PC-9 (cell line): ENCODE measurements around the gene RUFY4. TPM values are rescaled to one million over a fixed set of nuclear protein-coding genes. Genes with fewer than 3 reads are reported as not detected.

Experiments
- BruUV-seq: library from RNA; stranded (reverse); fragments of 400-500 nt; replicated peaks from 2 replicates; lab custom pipeline; 2021; lab: Mats Ljungman, UMichigan
- CTCF ChIA-PET: fragments of 300-600 bp; sonication (Branson Sonifier 250); formaldehyde crosslinking; loops from one replicate; lab custom pipeline; 2022; ENCODE audit warnings: antibody characterized with exemption; lab: Charles Lee
- POLR2A ChIA-PET: fragments of 300-600 bp; sonication (Branson Sonifier 250); formaldehyde crosslinking; loops from one replicate; lab custom pipeline; 2022; ENCODE audit warnings: antibody characterized with exemption; ENCODE audit not compliant: unreplicated experiment; lab: Charles Lee
- DNase-seq, 2 experiments: peaks; one replicate each; pipeline versions ENCODE4 v3.0.0 to v3.0.0-alpha.2; 2015 to 2022; ENCODE audit warnings: mixed read lengths in 1 of 2
- H2AFZ ChIP-seq: fragments of 200-600 bp; sonication (generic); 2 replicates; pipeline ENCODE4 v1.8.1; 2017; ENCODE audit warnings: antibody characterized with exemption
- H3F3A ChIP-seq: fragments of 200-600 bp; sonication (generic); 2 replicates; pipeline ENCODE4 v1.8.1; 2017; ENCODE audit warnings: antibody characterized with exemption, mild to moderate bottlenecking, low read depth; ENCODE audit not compliant: insufficient read depth
- H3K27ac ChIP-seq: fragments of 200-600 bp; sonication (generic); 2 replicates; pipeline ENCODE4 v1.6.1; 2016; ENCODE audit warnings: mixed run types
- H3K27me3 ChIP-seq: fragments of 200-600 bp; sonication (generic); 2 replicates; pipeline ENCODE4 v1.6.1; 2016; ENCODE audit warnings: low read depth, mixed run types; ENCODE audit not compliant: insufficient read depth
- H3K36me3 ChIP-seq: fragments of 200-600 bp; sonication (generic); 2 replicates; pipeline ENCODE4 v1.6.1; 2016; ENCODE audit warnings: low read depth, mixed run types
- H3K4me1 ChIP-seq: fragments of 200-600 bp; sonication (generic); replicated peaks from 2 replicates; pipeline ENCODE4 v1.6.1; 2016; ENCODE audit warnings: mixed run types; ENCODE audit not compliant: insufficient read depth
- H3K4me2 ChIP-seq: fragments of 200-600 bp; sonication (generic); 2 replicates; pipeline ENCODE4 v1.6.1; 2017; ENCODE audit warnings: mixed run types
- H3K4me3 ChIP-seq: fragments of 200-600 bp; sonication (generic); 2 replicates; pipeline ENCODE4 v1.6.1; 2016; ENCODE audit warnings: mixed run types
- H3K79me2 ChIP-seq: fragments of 200-600 bp; sonication (generic); 2 replicates; pipeline ENCODE4 v1.6.1; 2017; ENCODE audit warnings: low read depth, mixed run types
- H3K9me2 ChIP-seq: fragments of 200-600 bp; sonication (generic); 2 replicates; pipeline ENCODE4 v1.8.1; 2017; ENCODE audit warnings: mild to moderate bottlenecking; ENCODE audit not compliant: insufficient read depth
- H3K9me3 ChIP-seq: fragments of 200-600 bp; sonication (generic); 2 replicates; pipeline ENCODE4 v1.8.1; 2016; ENCODE audit warnings: low read depth; ENCODE audit not compliant: insufficient read depth
- H4K20me1 ChIP-seq: fragments of 200-600 bp; sonication (generic); 2 replicates; pipeline ENCODE4 v1.8.1; 2017; ENCODE audit not compliant: insufficient read depth
- EZH2 ChIP-seq: fragments of 200-600 bp; sonication (generic); IDR thresholded peaks from 2 replicates; pipeline ENCODE4 v1.8.0; 2017; ENCODE audit warnings: antibody characterized with exemption, low read depth
- intact Hi-C: fragments of 100-400 bp; cut with micrococcal nuclease; formaldehyde crosslinking; loops from one replicate; pipeline ENCODE4 v1.10.0; 2022; ENCODE audit not compliant: unreplicated experiment
- total RNA-seq: library from RNA; stranded (reverse); gene quantifications from 2 replicates; pipeline ENCODE4 v1.2.3, GENCODE V29; 2021
- TF ChIP-seq, protein P1 (sequence below): fragments of 200-600 bp; sonication (generic); conservative IDR thresholded peaks from 2 replicates; pipeline ENCODE4 v1.6.1; 2017; ENCODE audit warnings: mixed run types, antibody characterized with exemption, mild to moderate bottlenecking, moderate library complexity

The RUFY4 gene
- total RNA-seq, 1 experiment from 2014 or later, result not detected

DNA sequence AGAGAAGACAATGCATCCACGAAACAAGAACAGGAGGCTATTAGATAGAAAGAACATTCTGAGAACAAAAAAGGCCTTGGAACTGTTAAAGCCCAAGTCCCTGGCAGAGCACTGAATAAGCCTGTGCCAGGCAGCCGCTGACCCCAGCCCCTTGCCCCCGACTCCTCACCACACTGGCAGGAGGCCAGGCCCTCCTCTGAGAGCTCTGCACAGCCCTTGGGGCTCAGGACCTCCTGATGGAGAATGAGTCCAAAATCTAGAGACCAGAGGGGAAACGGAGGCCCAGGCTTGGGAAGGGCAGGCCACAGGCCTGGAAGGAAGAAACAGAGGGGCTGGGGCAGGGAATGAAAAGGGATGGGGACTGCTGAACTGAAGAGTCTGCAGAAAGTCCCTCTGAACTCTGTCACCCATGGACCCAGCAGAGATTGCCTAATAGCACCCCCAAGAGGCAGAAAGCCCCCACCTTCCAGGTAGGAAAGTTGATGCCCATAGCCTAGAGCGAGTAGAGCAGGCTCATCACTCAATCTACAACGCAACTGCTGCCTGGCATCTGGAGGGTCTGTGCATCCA, 48.0 kb upstream of the RUFY4 start:
- intact Hi-C loops, result no loop called here
- H3K79me2 ChIP-seq, result no peaks in the 10 kb centered on the region
- H3K36me3 ChIP-seq, result no peaks in the 10 kb centered on the region
- H4K20me1 ChIP-seq, result no peaks in the 10 kb centered on the region
- no TSS peak for BruUV-seq
- no peak overlapping the region for H3K4me3 ChIP-seq
- H3K27me3 ChIP-seq, result no peaks in the 10 kb centered on the region
- TF ChIP-seq, protein P1, sequence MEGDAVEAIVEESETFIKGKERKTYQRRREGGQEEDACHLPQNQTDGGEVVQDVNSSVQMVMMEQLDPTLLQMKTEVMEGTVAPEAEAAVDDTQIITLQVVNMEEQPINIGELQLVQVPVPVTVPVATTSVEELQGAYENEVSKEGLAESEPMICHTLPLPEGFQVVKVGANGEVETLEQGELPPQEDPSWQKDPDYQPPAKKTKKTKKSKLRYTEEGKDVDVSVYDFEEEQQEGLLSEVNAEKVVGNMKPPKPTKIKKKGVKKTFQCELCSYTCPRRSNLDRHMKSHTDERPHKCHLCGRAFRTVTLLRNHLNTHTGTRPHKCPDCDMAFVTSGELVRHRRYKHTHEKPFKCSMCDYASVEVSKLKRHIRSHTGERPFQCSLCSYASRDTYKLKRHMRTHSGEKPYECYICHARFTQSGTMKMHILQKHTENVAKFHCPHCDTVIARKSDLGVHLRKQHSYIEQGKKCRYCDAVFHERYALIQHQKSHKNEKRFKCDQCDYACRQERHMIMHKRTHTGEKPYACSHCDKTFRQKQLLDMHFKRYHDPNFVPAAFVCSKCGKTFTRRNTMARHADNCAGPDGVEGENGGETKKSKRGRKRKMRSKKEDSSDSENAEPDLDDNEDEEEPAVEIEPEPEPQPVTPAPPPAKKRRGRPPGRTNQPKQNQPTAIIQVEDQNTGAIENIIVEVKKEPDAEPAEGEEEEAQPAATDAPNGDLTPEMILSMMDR, result no peak
- no peak for TF ChIP-seq EZH2
- no peak overlapping the region for H3K27ac ChIP-seq
- ChIA-PET POLR2A (interaction anchor here (0.5 kb wide), 1 partner anchor 491 kb away, joined by 3 read pairs; no protein-coding TSS in a partner anchor), CTCF (no interaction called here)
- no peaks in the 10 kb centered on the region for H3F3A ChIP-seq
- H3K4me2 ChIP-seq, result no peak overlapping the region
- no peaks in the 10 kb centered on the region for H3K9me3 ChIP-seq
- no peak overlapping the region for H2AFZ ChIP-seq
- DNase-seq, result no peak
- H3K4me1 ChIP-seq, result no peaks in the 10 kb centered on the region
- H3K9me2 ChIP-seq, result no peaks in the 10 kb centered on the region

DNA sequence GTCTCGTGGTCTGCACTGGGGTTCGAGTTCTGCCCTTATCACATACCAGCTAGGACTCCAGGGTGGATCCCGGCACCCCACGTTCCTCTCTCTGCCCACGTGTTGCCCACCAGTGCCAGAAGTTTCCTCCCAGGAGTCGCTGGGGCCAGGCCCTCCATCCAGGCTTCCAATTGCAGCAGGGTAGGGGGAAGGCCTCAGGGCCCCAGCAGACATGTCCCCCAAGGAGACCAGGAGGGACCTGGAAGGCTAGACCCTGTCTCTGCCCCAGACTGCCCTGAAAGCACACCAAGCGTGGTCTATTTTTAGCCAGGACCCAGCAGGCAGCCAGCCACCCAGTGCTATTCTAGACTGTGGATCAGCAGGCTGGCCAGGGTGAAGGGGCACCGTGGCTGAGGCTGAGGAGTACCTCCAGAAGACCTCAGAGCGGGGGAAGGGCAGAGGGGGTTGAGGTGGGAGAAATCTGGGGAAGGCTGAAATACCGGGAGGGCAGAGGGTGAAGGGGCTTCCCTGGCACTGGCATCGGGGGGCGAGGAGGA, 47.4 kb upstream of the RUFY4 start:
- DNase-seq, result no peak
- CTCF ChIA-PET, result no interaction called here
- Histone ChIP-seq H3K27ac (no peak overlapping the region), H4K20me1 (no peaks in the 10 kb centered on the region), H3K9me3 (no peaks in the 10 kb centered on the region), H2AFZ (no peak overlapping the region), H3K4me3 (no peak overlapping the region), H3K4me2 (no peak overlapping the region), H3K79me2 (no peaks in the 10 kb centered on the region), H3K27me3 (no peaks in the 10 kb centered on the region), H3K36me3 (no peaks in the 10 kb centered on the region), H3K4me1 (no peaks in the 10 kb centered on the region), H3K9me2 (no peaks in the 10 kb centered on the region), H3F3A (no peaks in the 10 kb centered on the region)
- intact Hi-C loops, result no loop called here
- no TSS peak for BruUV-seq
- POLR2A ChIA-PET, result no interaction called here
- TF ChIP-seq, protein P1, result no peak
- no peak for TF ChIP-seq EZH2

DNA sequence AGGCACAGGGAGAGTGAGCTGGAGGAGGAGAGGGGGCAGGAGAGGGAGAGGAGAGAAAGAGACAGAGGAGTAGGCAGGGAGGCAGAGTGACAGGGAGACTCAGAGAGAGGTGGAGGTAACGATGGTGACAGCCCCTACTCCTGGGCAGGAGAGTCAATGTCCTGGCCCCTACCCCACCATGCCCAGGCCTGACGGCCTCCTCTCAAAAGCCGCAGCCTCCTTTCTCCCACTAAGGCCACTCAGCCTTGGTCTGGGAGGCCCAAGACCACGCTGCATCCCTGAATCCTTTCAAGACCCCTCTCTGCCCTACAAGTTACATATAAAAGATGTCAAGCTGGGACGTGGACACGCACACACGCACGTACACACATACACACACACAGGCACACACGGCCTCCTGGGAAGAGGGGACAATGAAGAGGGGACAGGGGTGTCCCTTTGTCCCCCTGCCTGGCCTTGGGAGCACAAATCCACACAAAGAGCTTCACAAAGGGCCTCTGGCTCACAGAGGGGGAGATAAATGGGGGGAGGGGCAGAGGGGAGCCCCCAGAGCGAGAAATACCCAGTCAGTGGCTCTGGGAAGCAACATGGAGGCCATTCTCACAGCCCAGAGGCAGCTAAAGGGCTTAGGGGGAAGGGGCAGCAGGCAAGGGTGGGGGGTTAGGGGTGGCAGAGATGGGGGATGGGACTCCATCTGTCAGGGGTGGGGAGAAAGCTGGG, 46.8 kb upstream of the RUFY4 start:
- Histone ChIP-seq H3K4me1 (no peaks in the 10 kb centered on the region), H3K4me2 (no peak overlapping the region), H3F3A (no peaks in the 10 kb centered on the region), H3K9me2 (no peaks in the 10 kb centered on the region), H3K27me3 (no peaks in the 10 kb centered on the region), H3K36me3 (no peaks in the 10 kb centered on the region), H3K79me2 (no peaks in the 10 kb centered on the region), H3K4me3 (no peak overlapping the region), H4K20me1 (no peaks in the 10 kb centered on the region), H3K27ac (no peak overlapping the region), H2AFZ (no peak overlapping the region), H3K9me3 (no peaks in the 10 kb centered on the region)
- BruUV-seq, result no TSS peak
- POLR2A ChIA-PET, result no interaction called here
- DNase-seq, result no peak
- CTCF ChIA-PET, result no interaction called here
- TF ChIP-seq, protein P1, result no peak
- TF ChIP-seq EZH2, result no peak
- intact Hi-C loops, result no loop called here
